SK-N-SH treated with all-trans-retinoic acid at 6 μM for 48 hours (cell line): ENCODE measurements around the gene KPNA6.

Experiments
- ATAC-seq: fragments of 200-7000 bp; cut with Tn5 transposase; 3 replicates; pipeline ENCODE4 v1.9.1; 2020; ENCODE audit warnings: mild to moderate bottlenecking, moderate library complexity
- ARNTL ChIP-seq: fragments of 450-650 bp; formaldehyde crosslinking; IDR thresholded peaks from 2 replicates; pipeline ENCODE4 v1.5.0; 2020; ENCODE audit warnings: low read depth, mild to moderate bottlenecking, moderate library complexity, borderline replicate concordance
- BACH2 ChIP-seq: fragments of 250-450 bp; sonication (Bioruptor Pico); IDR thresholded peaks from 2 replicates; pipeline ENCODE4 v1.9.0; 2021; ENCODE audit warnings: mild to moderate bottlenecking, borderline replicate concordance
- CSDC2 ChIP-seq: fragments of 250-450 bp; sonication (Bioruptor Pico); IDR thresholded peaks from 2 replicates; pipeline ENCODE4 v1.5.0; 2020; ENCODE audit warnings: mild to moderate bottlenecking, moderate library complexity
- ESRRG ChIP-seq: fragments of 250-450 bp; sonication (Bioruptor Pico); IDR thresholded peaks from 2 replicates; pipeline ENCODE4 v1.6.1; 2021; ENCODE audit warnings: mild to moderate bottlenecking
- GLIS3 ChIP-seq: fragments of 250-450 bp; sonication (Bioruptor Pico); IDR thresholded peaks from 2 replicates; pipeline ENCODE4 v1.5.0; 2020; ENCODE audit warnings: mild to moderate bottlenecking, moderate library complexity
- ISL1 ChIP-seq: fragments of 250-450 bp; sonication (Bioruptor Pico); IDR thresholded peaks from 2 replicates; pipeline ENCODE4 v2.1.2; 2022; ENCODE audit warnings: mild to moderate bottlenecking, moderate library complexity
- PPARA ChIP-seq: fragments of 250-450 bp; sonication (Bioruptor Pico); IDR thresholded peaks from 2 replicates; pipeline ENCODE4 v1.5.0; 2020; ENCODE audit warnings: mild to moderate bottlenecking, borderline replicate concordance
- RARB ChIP-seq: fragments of 250-450 bp; sonication (Bioruptor Pico); IDR thresholded peaks from 2 replicates; pipeline ENCODE4 v1.8.0; 2021; ENCODE audit warnings: mild to moderate bottlenecking, moderate library complexity
- SNAI2 ChIP-seq: fragments of 250-450 bp; sonication (Bioruptor Pico); IDR thresholded peaks from 2 replicates; pipeline ENCODE4 v1.5.0; 2020; ENCODE audit warnings: mild to moderate bottlenecking, moderate library complexity
- TOX ChIP-seq: fragments of 250-450 bp; sonication (Bioruptor Pico); IDR thresholded peaks from 2 replicates; pipeline ENCODE4 v1.8.0; 2021; ENCODE audit warnings: mild to moderate bottlenecking, moderate library complexity, borderline replicate concordance
- ZC3H10 ChIP-seq: fragments of 250-450 bp; sonication (Bioruptor Pico); IDR thresholded peaks from 2 replicates; pipeline ENCODE4 v1.5.1; 2021; ENCODE audit warnings: mild to moderate bottlenecking, moderate library complexity
- ZFP3 ChIP-seq: fragments of 250-450 bp; sonication (Bioruptor Pico); IDR thresholded peaks from 2 replicates; pipeline ENCODE4 v1.5.0; 2020; ENCODE audit warnings: mild to moderate bottlenecking, moderate library complexity
- ZNF565 ChIP-seq: fragments of 450-650 bp; formaldehyde crosslinking; conservative IDR thresholded peaks from 2 replicates; pipeline ENCODE4 v1.5.0; 2020; ENCODE audit warnings: low read depth, mild to moderate bottlenecking, moderate library complexity
- ZNF70 ChIP-seq: fragments of 450-650 bp; formaldehyde crosslinking; IDR thresholded peaks from 2 replicates; pipeline ENCODE4 v1.5.0; 2020; ENCODE audit warnings: mild to moderate bottlenecking, moderate library complexity
- ZNF8 ChIP-seq: fragments of 450-650 bp; formaldehyde crosslinking; IDR thresholded peaks from 2 replicates; pipeline ENCODE4 v1.5.0; 2020; ENCODE audit warnings: mild to moderate bottlenecking, moderate library complexity
- TF ChIP-seq, protein P1 (sequence below): fragments of 250-450 bp; sonication (Bioruptor Pico); IDR thresholded peaks from 2 replicates; pipeline ENCODE4 v1.5.1; 2021; ENCODE audit warnings: mild to moderate bottlenecking, moderate library complexity
- TF ChIP-seq, protein P2 (sequence below): fragments of 250-450 bp; sonication (Bioruptor Pico); IDR thresholded peaks from 2 replicates; pipeline ENCODE4 v1.5.0; 2020; ENCODE audit warnings: mild to moderate bottlenecking, moderate library complexity
- TF ChIP-seq, protein P3 (sequence below): fragments of 250-450 bp; sonication (Bioruptor Pico); IDR thresholded peaks from 2 replicates; pipeline ENCODE4 v1.8.0; 2021; ENCODE audit warnings: low read depth, mild to moderate bottlenecking, moderate library complexity, borderline replicate concordance
- TF ChIP-seq, protein P4 (sequence below): fragments of 250-450 bp; sonication (Bioruptor Pico); IDR thresholded peaks from 2 replicates; pipeline ENCODE4 v1.5.1; 2020; ENCODE audit warnings: low read depth, mild to moderate bottlenecking, moderate library complexity

Gene KPNA6

DNA sequence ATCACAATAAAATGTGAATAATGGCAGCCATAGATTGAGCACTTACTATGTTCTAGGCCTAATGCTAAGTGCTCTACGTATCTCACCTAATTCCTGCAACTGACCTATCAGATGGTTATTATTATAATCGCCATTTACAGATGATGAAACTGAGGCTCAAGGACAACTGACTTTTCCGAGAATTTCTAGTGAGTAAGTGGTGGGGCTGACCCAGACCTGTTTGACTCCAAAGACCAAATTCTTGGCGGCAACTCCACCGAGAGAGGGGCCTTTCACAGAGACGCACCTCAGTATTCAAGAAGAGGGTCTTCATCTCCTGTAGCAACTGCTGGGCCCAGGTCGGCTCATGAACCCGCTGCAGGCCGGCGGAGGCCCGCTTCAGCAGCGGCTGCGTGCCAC, 113.7 kb downstream of the KPNA6 start (continued):
- TF ChIP-seq, protein P1, sequence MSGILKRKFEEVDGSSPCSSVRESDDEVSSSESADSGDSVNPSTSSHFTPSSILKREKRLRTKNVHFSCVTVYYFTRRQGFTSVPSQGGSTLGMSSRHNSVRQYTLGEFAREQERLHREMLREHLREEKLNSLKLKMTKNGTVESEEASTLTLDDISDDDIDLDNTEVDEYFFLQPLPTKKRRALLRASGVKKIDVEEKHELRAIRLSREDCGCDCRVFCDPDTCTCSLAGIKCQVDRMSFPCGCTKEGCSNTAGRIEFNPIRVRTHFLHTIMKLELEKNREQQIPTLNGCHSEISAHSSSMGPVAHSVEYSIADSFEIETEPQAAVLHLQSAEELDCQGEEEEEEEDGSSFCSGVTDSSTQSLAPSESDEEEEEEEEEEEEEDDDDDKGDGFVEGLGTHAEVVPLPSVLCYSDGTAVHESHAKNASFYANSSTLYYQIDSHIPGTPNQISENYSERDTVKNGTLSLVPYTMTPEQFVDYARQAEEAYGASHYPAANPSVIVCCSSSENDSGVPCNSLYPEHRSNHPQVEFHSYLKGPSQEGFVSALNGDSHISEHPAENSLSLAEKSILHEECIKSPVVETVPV (CRISPR knock-in tag), result no peak
- TF ChIP-seq, protein P2, sequence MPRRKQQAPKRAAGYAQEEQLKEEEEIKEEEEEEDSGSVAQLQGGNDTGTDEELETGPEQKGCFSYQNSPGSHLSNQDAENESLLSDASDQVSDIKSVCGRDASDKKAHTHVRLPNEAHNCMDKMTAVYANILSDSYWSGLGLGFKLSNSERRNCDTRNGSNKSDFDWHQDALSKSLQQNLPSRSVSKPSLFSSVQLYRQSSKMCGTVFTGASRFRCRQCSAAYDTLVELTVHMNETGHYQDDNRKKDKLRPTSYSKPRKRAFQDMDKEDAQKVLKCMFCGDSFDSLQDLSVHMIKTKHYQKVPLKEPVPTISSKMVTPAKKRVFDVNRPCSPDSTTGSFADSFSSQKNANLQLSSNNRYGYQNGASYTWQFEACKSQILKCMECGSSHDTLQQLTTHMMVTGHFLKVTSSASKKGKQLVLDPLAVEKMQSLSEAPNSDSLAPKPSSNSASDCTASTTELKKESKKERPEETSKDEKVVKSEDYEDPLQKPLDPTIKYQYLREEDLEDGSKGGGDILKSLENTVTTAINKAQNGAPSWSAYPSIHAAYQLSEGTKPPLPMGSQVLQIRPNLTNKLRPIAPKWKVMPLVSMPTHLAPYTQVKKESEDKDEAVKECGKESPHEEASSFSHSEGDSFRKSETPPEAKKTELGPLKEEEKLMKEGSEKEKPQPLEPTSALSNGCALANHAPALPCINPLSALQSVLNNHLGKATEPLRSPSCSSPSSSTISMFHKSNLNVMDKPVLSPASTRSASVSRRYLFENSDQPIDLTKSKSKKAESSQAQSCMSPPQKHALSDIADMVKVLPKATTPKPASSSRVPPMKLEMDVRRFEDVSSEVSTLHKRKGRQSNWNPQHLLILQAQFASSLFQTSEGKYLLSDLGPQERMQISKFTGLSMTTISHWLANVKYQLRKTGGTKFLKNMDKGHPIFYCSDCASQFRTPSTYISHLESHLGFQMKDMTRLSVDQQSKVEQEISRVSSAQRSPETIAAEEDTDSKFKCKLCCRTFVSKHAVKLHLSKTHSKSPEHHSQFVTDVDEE (CRISPR knock-in tag), result no peak
- no peak for TF ChIP-seq ZC3H10 (CRISPR knock-in tag)
- TF ChIP-seq ARNTL (CRISPR knock-in tag), result no peak
- no peak for TF ChIP-seq CSDC2
- no peak for TF ChIP-seq BACH2
- TF ChIP-seq TOX (CRISPR knock-in tag), result no peak
- TF ChIP-seq, all 23 proteins: peak for 0

DNA sequence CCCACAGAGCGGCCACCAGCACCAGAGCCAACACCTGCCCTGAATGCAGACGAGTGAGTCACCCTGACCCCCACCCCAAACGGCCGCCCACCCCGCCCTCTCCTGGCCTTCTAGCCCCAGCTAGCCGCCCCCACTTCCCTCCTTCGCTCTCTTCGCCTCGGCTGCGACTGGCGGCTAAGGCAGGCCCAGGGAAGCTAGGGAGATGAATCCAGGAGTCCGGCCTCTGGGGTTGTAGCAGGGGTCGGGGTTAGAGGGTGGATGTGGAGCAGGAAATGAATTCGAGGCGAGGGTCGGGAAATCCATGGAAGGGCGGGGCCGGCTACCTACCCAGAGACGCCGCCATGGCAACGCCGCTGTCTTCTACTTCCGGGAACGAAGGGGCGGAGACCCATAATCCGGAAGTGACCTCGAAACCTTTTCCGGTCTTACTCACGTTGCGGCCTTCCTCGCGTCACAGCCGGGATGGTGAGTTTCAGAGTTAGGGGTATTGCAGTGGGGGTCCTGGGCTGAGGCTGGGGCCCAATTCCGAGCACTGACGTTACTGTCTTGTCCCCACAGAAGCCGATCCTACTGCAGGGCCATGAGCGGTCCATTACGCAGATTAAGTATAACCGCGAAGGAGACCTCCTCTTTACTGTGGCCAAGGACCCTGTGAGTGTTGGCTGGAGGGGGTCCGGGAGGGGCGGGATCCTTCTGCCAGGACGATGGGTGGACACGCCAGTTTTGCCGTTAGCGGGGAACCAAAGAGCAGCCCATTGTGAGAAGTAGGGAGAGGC, 114.3 kb downstream of the KPNA6 start, which contains the start of the genes EIF3I and TMEM234:
Gene EIF3I, plus strand, starts transcription at position 428 of the 776 bp plus-strand sequence. Its CDS starts 35 bp downstream, at position 463.
Gene TMEM234, minus strand, starts transcription at position 374 of the 776 bp plus-strand sequence. Its CDS starts 31 bp downstream, at position 343.
- peak; percentile 96 for ATAC-seq
- no peak for TF ChIP-seq ISL1 (CRISPR knock-in tag)
- TF ChIP-seq ARNTL (CRISPR knock-in tag), result no peak
- TF ChIP-seq, protein P1 (CRISPR knock-in tag), result no peak
- TF ChIP-seq CSDC2, result no peak
- TF ChIP-seq ZFP3, result no peak
- no peak for TF ChIP-seq ZNF565 (CRISPR knock-in tag)
- TF ChIP-seq ZC3H10 (CRISPR knock-in tag), result no peak
- TF ChIP-seq GLIS3, result no peak
- TF ChIP-seq, protein P3, sequence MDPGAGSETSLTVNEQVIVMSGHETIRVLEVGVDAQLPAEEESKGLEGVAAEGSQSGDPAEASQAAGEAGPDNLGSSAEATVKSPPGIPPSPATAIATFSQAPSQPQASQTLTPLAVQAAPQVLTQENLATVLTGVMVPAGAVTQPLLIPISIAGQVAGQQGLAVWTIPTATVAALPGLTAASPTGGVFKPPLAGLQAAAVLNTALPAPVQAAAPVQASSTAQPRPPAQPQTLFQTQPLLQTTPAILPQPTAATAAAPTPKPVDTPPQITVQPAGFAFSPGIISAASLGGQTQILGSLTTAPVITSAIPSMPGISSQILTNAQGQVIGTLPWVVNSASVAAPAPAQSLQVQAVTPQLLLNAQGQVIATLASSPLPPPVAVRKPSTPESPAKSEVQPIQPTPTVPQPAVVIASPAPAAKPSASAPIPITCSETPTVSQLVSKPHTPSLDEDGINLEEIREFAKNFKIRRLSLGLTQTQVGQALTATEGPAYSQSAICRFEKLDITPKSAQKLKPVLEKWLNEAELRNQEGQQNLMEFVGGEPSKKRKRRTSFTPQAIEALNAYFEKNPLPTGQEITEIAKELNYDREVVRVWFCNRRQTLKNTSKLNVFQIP (CRISPR knock-in tag), result no peak
- TF ChIP-seq, protein P4, sequence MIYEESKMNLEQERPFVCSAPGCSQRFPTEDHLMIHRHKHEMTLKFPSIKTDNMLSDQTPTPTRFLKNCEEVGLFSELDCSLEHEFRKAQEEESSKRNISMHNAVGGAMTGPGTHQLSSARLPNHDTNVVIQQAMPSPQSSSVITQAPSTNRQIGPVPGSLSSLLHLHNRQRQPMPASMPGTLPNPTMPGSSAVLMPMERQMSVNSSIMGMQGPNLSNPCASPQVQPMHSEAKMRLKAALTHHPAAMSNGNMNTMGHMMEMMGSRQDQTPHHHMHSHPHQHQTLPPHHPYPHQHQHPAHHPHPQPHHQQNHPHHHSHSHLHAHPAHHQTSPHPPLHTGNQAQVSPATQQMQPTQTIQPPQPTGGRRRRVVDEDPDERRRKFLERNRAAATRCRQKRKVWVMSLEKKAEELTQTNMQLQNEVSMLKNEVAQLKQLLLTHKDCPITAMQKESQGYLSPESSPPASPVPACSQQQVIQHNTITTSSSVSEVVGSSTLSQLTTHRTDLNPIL (CRISPR knock-in tag), result no peak
- TF ChIP-seq ZNF8, result no peak
- no peak for TF ChIP-seq BACH2
- no peak for TF ChIP-seq ESRRG
- TF ChIP-seq ZNF70 (CRISPR knock-in tag), result no peak

DNA sequence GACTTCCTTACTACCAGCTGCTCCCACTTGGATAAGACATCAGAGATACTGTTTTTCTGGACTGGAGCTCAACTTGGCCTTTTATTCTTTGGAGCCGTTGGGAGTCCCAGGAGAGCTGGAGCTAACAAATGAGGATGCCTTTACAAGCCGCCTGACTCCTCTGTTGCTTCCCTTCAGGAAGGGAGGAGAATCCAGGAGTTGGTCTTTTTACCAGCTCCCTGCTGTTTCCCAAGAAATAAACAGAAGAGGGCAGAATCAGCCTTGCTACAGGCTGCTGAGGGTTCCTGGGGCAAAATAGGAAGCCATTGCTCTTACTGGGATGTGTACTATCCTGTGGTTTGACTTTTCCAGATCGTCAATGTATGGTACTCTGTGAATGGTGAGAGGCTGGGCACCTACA, 115.8 kb downstream of the KPNA6 start:
- ATAC-seq, result no peak
- no peak for TF ChIP-seq TOX (CRISPR knock-in tag)
- TF ChIP-seq, protein P2 (CRISPR knock-in tag), result no peak
- no peak for TF ChIP-seq ZC3H10 (CRISPR knock-in tag)
- TF ChIP-seq CSDC2, result no peak
- TF ChIP-seq RARB (CRISPR knock-in tag), result no peak
- TF ChIP-seq GLIS3, result no peak
- no peak for TF ChIP-seq ZNF565 (CRISPR knock-in tag)
- TF ChIP-seq, protein P3 (CRISPR knock-in tag), result no peak
- TF ChIP-seq SNAI2, result no peak
- TF ChIP-seq ZFP3, result no peak
- TF ChIP-seq ESRRG, result no peak
- TF ChIP-seq, protein P4 (CRISPR knock-in tag), result no peak
- no peak for TF ChIP-seq PPARA
- TF ChIP-seq ZNF8, result no peak
- no peak for TF ChIP-seq ARNTL (CRISPR knock-in tag)
- TF ChIP-seq BACH2, result no peak
- TF ChIP-seq ZNF70 (CRISPR knock-in tag), result no peak
